Omental fat pad (tissue), 4 donors: ENCODE data around the gene LRRC15. TPM values are rescaled to one million over a fixed set of nuclear protein-coding genes. Genes with fewer than 3 reads are reported as not detected.

Experiments used
- ATAC-seq: fragments of 150-250 bp; one replicate; pipeline ENCODE4 v1.9.1; 2016; ENCODE audit warnings: mild to moderate bottlenecking, moderate library complexity; ENCODE audit not compliant: low FRiP score
- DNase-seq: peaks from one replicate; pipeline ENCODE4 v3.0.0-alpha.2; 2019; ENCODE audit warnings: low spot score
- CTCF ChIP-seq, 3 donors: fragments of 450-650 bp; IDR thresholded peaks; one replicate each; pipeline ENCODE4 v1.5.1; 2016 to 2017; ENCODE audit warnings: antibody characterized with exemption in 3 of 3, mild to moderate bottlenecking in 3 of 3, moderate library complexity in 2 of 3
- total RNA-seq, 4 donors: library from RNA; depleted of rRNA; stranded (reverse); fragments of >200 nt; gene quantifications; one replicate each; pipeline ENCODE4 v1.1.0, GENCODE V29; 2016

The LRRC15 gene
- total RNA-seq, 4 donors from 2014 or later: 0.12 to 0.37 (median 0.13) TPM; not detected in 1

DNA sequence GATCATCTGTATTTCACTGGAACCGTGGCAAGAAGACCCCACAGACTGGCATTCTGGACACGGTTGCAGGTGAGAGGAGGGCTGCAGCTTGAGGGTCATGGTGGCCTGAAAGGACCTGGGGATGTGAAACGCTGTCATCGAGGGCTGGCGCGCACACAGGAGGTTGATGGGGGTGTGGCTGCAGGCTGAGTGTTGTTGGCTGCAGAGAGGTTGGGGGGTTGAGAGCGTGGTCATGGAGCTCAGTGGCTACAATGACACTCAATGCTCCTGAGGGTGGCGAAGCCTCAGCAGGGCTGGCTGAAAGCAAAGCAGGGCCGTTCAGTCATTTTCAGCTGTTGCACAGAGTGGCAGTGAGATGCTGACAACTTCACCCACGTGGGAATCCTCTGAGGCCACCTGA, 39.4 kb downstream of the LRRC15 start:
- TF ChIP-seq CTCF (IDR thresholded peaks at IDR 0.05): no peak
- no peak for ATAC-seq
- DNase-seq: no peak

DNA sequence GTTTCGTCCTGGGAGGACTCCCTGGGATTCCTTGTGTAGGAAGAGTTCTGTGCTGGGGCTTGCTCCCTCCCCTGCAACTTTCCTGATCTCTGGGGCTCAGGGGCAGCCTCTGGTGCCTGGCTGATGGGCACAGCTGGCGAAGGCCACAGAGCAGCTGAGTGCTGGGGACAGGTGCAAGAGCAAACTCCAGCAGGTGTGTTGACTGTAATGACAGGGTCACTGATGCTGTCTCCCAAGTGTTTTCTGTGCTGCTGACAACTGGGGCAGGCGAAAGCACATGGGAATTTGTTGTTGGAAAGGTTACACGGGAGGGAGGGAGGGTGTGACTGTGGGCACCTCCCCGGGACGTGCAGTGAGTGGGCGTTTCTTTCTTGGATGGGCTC, 40.0 kb downstream of the LRRC15 start:
- ATAC-seq: no peak
- TF ChIP-seq CTCF (IDR thresholded peaks at IDR 0.05): no peak
- no peak for DNase-seq

- TF ChIP-seq CTCF (IDR thresholded peaks at IDR 0.05): no peak
- no peak for ATAC-seq
- no peak for DNase-seq
These were observed 40.5 kb downstream of the LRRC15 start for GRCh38 chr3:194328942-194329582.

- TF ChIP-seq CTCF (IDR thresholded peaks at IDR 0.05): no peak
- ATAC-seq: no peak
These were observed 41.4 kb downstream of the LRRC15 start for GRCh38 chr3:194328053-194328657.

GRCh38 chr3:194327218-194328052, 42.1 kb downstream of the LRRC15 start:
- ATAC-seq (no peak), DNase-seq (no peak)
- TF ChIP-seq CTCF (IDR thresholded peaks at IDR 0.05): no peak

More at GRCh38 chr3:194328053-194328657, 41.4 kb downstream of the LRRC15 start:
- DNase-seq: no peak

- ATAC-seq (no peak), DNase-seq (no peak)
- no peak for TF ChIP-seq CTCF (IDR thresholded peaks at IDR 0.05)
These were observed 42.6 kb downstream of the LRRC15 start for GRCh38 chr3:194326968-194327217.
